AG09319 (cell line): ENCODE measurements around the gene CORO6.

Experiments
- DNase-seq: peaks from one replicate; pipeline ENCODE4 v3.0.0-alpha.2; 2010; ENCODE audit warnings: low read depth; ENCODE audit errors: extremely low read depth
- TF ChIP-seq, protein P1 (sequence below): IDR thresholded peaks from 2 replicates; pipeline ENCODE4 v1.5.1; 2011; ENCODE audit warnings: low read depth, mild to moderate bottlenecking, inconsistent platforms, low read length, moderate library complexity

The CORO6 gene

DNA sequence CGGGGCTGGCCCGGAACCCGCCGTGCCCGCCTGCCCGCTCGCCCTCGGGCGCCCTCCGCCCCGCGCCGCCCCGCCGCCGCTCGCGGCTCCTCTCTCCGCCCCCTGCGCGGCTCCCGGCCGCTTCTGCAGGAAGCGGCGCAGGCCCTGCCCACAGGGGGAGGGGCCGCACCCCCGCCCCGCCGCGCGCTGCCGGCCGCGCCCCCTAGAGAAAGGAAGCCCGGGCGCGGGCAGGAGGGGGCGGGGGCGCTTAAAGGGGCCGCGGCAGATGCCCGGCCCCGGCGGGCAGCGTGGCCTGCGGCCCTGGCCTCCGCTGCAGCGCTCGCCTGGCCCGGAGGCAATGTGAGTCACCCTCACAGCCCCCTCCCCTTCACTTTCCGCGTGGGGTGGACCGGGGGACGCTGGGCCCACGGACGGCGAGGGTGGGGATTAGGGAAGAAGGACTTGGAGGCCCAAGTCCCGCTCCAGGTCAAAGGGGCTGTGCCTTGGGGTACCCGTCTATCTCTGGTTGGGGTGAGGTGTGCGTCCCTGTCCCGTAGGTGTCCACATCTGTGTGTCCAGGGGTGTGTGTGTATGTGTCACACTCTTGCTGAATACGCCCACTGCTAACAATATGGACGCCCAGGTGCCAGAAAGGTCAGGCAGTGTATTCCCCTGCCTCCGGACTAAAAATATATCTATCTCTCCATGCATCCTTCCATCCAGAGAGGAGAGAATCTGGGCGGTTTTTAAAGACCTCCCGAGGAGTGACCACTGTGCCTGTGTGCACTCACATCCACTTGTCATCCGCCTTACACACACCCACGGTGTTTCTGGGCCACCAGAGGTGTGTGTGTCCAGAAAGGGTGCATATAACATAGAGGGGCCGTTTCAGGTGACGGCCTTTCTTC, 32.9 kb downstream of the CORO6 start, which contains the start of gene GIT1:
TSS of gene GIT1 (minus strand) at position 125 of the 887 bp plus-strand sequence. CDS start 270 bp downstream, outside the sequence.
- TF ChIP-seq, protein P1, sequence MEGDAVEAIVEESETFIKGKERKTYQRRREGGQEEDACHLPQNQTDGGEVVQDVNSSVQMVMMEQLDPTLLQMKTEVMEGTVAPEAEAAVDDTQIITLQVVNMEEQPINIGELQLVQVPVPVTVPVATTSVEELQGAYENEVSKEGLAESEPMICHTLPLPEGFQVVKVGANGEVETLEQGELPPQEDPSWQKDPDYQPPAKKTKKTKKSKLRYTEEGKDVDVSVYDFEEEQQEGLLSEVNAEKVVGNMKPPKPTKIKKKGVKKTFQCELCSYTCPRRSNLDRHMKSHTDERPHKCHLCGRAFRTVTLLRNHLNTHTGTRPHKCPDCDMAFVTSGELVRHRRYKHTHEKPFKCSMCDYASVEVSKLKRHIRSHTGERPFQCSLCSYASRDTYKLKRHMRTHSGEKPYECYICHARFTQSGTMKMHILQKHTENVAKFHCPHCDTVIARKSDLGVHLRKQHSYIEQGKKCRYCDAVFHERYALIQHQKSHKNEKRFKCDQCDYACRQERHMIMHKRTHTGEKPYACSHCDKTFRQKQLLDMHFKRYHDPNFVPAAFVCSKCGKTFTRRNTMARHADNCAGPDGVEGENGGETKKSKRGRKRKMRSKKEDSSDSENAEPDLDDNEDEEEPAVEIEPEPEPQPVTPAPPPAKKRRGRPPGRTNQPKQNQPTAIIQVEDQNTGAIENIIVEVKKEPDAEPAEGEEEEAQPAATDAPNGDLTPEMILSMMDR, result no peak
- DNase-seq, result peak; percentile 54

DNA sequence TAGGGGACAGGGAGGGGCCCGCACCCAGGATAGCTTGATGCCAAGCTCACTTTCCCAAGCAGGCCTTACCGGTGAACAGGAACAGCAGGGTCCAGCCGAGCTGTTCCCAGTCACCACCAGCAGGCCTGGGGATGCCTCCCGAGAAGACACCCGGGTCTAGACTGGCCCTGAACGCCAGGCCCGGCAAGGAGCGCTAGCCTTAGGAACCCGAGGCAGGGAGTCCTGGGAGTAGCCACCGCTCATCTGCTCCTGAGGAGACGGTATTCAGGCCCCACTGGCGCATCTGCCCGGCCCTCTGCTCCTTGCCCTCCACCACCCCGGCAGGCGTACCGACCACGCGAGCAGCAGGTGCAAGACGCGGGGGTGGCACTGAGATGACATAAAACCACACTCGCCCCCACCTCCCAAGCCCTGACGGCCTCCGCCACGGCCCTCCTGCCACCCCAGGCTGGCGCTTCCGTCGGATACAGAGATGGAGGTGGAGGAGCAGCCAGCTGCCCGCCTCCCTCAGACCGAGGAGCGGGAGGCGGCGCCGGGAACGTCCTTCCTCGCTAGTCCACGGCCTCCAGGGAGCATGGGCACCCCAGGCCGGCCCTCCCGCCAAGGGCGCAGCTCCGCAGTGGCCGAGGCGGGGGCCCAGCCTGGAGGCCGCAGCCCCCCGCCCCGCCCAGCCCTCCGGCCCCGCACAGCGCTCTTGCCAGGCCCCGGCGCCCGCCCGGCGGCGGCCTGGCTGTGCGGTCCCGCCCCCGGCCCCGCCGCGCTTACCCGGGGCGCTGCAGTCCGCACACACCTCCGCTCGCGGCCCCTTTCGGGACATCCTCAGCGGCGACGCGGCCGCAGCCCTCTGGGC, 33.9 kb downstream of the CORO6 start:
- no peak for DNase-seq

GRCh38 chr17:29588017-29588561, 34.6 kb downstream of the CORO6 start:
- DNase-seq, result no peak
- TF ChIP-seq, protein P1, result no peak

More for the DNA sequence above, 33.9 kb downstream of the CORO6 start:
- TF ChIP-seq, protein P1, result no peak

DNA sequence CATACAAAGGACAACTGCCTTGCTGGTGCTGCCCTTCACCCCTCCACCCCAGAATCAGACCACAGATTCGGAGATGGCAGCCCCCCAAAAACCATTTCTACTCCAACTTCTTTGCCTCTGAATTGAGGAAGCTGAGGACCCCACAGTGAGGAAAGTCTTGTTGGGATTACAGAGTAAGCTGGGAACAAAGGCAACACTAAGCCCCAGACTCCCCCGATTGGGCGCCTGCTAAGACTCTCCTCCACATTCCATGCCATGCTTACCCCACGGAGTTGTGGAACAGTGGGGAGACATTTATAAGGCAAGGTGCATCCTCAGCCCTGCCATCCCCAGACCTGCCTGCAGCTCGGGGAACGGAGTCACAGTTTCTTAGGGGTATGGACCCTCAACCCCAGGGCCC, 35.1 kb downstream of the CORO6 start:
- DNase-seq, result no peak
- TF ChIP-seq, protein P1, result no peak

DNA sequence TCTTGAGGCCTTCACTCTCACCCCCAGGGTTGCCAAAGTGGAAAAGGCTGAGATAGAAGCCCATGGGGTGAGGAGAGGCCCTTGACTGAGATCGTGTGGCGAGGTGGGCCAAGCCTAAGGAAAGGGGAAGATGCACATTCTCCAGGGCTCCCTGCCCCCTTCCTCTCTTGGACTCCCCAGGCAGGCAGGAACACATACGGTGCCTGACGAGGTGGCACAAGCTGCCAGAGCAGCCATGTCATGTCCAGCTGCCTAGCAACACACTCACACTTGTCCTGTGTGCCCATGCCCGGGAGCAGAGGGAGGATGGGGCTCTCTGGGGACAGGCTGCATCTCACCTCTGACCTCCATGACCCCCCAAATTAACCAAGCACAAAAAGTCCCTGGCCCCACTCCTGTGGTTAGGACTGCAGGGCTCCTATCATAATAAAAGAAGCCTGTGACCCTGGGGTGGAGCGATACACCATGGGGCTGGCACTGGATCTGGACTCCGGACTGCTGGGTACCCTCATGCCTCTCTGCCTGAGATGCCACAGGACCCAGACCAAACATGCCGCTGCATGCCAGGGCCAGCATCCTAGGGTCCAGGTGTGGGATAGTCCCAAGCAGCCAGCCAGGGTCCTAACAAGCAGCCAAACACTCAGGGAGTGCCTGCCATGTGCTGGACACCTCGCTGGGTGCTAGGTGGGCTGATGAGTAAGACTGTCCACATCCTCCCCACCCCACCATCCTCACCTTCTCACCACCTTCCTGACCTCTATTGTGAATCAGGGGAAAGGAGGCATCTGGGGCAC, 35.8 kb downstream of the CORO6 start:
- TF ChIP-seq, protein P1, result no peak
- DNase-seq, result no peak

DNA sequence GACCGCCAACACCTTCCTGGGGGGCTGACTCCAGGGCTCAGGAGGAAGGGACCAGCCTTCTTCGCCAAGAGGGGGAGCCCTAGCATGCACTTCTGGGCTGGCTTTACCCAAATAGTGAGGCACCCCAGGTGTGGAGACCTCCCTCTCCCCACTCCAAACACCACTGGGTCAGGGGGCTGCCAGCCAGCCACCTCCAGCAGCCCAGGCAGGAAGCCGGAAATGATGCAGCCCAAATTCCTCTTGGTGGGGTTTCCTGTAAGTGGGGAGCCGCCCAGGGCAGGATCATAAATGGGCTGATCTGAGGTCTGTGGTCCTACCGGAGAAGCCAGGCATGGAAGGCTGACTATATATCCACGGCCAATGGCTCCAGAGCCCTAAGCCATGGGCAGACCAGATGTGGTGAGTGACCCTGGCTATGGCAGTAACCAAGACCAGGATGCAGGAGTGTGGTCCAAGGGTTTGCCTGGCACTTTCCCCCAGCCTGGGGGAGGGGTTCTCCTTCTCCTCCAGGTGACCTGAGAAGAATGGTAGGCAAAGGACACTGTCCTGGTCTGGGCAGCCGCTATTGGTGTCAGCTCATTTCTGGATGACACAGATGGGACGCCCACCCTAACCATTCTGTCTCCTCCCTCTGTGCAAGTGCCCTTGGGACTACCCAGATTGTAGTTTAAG, 37.5 kb downstream of the CORO6 start:
- TF ChIP-seq, protein P1, result peak; percentile 16
- DNase-seq, result no peak
